HEK293 (cell line): ENCODE measurements around the gene CCDC183.

Experiments
- CTCF ChIP-seq: fragments of 450-650 bp; formaldehyde crosslinking; IDR thresholded peaks from 2 replicates; pipeline ENCODE4 v1.5.1; 2016; ENCODE audit warnings: missing biosample characterization, missing genetic modification characterization
- GLI4 ChIP-seq: fragments of 450-650 bp; formaldehyde crosslinking; IDR thresholded peaks from 2 replicates; pipeline ENCODE4 v1.5.1; 2016; ENCODE audit warnings: missing biosample characterization, missing genetic modification characterization
- SCRT1 ChIP-seq: fragments of 450-650 bp; formaldehyde crosslinking; IDR thresholded peaks from 2 replicates; pipeline ENCODE4 v1.5.1; 2016; ENCODE audit warnings: missing biosample characterization, missing genetic modification characterization, borderline replicate concordance
- TRIM28 ChIP-seq: IDR thresholded peaks from 2 replicates; pipeline ENCODE4 v1.6.1; 2011; ENCODE audit warnings: low read length, control low read depth, borderline replicate concordance
- ZBTB8A ChIP-seq: fragments of 450-650 bp; formaldehyde crosslinking; IDR thresholded peaks from 2 replicates; pipeline ENCODE4 v1.5.1; 2016; ENCODE audit warnings: missing biosample characterization, missing genetic modification characterization
- ZNF175 ChIP-seq: fragments of 450-650 bp; formaldehyde crosslinking; IDR thresholded peaks from 2 replicates; pipeline ENCODE4 v1.5.1; 2016; ENCODE audit warnings: missing biosample characterization, missing genetic modification characterization
- ZNF391 ChIP-seq: fragments of 450-650 bp; formaldehyde crosslinking; IDR thresholded peaks from 2 replicates; pipeline ENCODE4 v1.5.1; 2016; ENCODE audit warnings: low read depth, missing biosample characterization, missing genetic modification characterization, borderline replicate concordance
- ZNF449 ChIP-seq: fragments of 450-650 bp; formaldehyde crosslinking; IDR thresholded peaks from 2 replicates; pipeline ENCODE4 v1.5.1; 2017; ENCODE audit warnings: missing biosample characterization, mild to moderate bottlenecking, missing genetic modification characterization, moderate library complexity
- ZNF501 ChIP-seq: fragments of 450-650 bp; formaldehyde crosslinking; IDR thresholded peaks from 2 replicates; pipeline ENCODE4 v1.5.1; 2016; ENCODE audit warnings: missing biosample characterization, missing genetic modification characterization

GRCh38 chr9:136849038-136849959 lies 53.2 kb downstream of the CCDC183 start, which contains the start of gene PHPT1:
- TF ChIP-seq CTCF (no peak), TRIM28 (no peak), SCRT1 (tag by site-specific recombination) (peak; percentile 49; the same call in 1 of the 2 replicates), ZNF449 (tag by site-specific recombination) (no peak), ZNF501 (tag by site-specific recombination) (peak; percentile 66; the same call in 1 of the 2 replicates), ZBTB8A (tag by site-specific recombination) (no peak), ZNF391 (tag by site-specific recombination) (0 out of 2 replicates have a peak, but pooled peaks have one; percentile 72), GLI4 (tag by site-specific recombination) (no peak), ZNF175 (no peak)
